Measurements from ENCODE around the gene ZNF778.

ZNF778 gene

GRCh38 chr16:89209522-89210044, 7.9 kb upstream of the ZNF778 start:
- no peaks in the 10 kb centered on the region for H3K9me3 ChIP-seq (ENCODE audit: insufficient read depth, low read depth, low read length)
- no peaks in the 10 kb centered on the region for H3K79me2 ChIP-seq (ENCODE audit: insufficient read depth, low read length)
- H4K20me1 ChIP-seq (ENCODE audit: insufficient read depth, low read length, poor library complexity, severe bottlenecking), result no peaks in the 10 kb centered on the region
- H3K4me1 ChIP-seq (ENCODE audit: insufficient read depth, low read length, poor library complexity, severe bottlenecking), result no peaks in the 10 kb centered on the region
- no peaks in the 10 kb centered on the region for H3K9me2 ChIP-seq (replicated peaks; ENCODE audit: low read depth, low read length)
- no peak overlapping the region for H3K9ac ChIP-seq (ENCODE audit: low read depth, low read length, poor library complexity, severe bottlenecking)
- H2AFZ ChIP-seq (ENCODE audit: low read length), result no peak overlapping the region
- no peaks in the 10 kb centered on the region for H3F3A ChIP-seq (ENCODE audit: low read depth)
- H3K27me3 ChIP-seq (ENCODE audit: insufficient read depth, low read length, poor library complexity, severe bottlenecking), result no peaks in the 10 kb centered on the region
- H3K36me3 ChIP-seq (ENCODE audit: insufficient read depth, low read length), result no peaks in the 10 kb centered on the region
- H3K4me3 ChIP-seq (ENCODE audit: low read length, poor library complexity, severe bottlenecking), result no peak overlapping the region
- TF ChIP-seq EZH2phosphoT487 (IDR thresholded peaks at IDR 0.05; ENCODE audit: borderline replicate concordance), result no peak
- TF ChIP-seq, protein P1, sequence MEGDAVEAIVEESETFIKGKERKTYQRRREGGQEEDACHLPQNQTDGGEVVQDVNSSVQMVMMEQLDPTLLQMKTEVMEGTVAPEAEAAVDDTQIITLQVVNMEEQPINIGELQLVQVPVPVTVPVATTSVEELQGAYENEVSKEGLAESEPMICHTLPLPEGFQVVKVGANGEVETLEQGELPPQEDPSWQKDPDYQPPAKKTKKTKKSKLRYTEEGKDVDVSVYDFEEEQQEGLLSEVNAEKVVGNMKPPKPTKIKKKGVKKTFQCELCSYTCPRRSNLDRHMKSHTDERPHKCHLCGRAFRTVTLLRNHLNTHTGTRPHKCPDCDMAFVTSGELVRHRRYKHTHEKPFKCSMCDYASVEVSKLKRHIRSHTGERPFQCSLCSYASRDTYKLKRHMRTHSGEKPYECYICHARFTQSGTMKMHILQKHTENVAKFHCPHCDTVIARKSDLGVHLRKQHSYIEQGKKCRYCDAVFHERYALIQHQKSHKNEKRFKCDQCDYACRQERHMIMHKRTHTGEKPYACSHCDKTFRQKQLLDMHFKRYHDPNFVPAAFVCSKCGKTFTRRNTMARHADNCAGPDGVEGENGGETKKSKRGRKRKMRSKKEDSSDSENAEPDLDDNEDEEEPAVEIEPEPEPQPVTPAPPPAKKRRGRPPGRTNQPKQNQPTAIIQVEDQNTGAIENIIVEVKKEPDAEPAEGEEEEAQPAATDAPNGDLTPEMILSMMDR (conservative IDR thresholded peaks at IDR 0.05; ENCODE audit: low read length), result no peak
- no peak overlapping the region for H3K4me2 ChIP-seq (ENCODE audit: low read depth, low read length, poor library complexity, severe bottlenecking)

DNA sequence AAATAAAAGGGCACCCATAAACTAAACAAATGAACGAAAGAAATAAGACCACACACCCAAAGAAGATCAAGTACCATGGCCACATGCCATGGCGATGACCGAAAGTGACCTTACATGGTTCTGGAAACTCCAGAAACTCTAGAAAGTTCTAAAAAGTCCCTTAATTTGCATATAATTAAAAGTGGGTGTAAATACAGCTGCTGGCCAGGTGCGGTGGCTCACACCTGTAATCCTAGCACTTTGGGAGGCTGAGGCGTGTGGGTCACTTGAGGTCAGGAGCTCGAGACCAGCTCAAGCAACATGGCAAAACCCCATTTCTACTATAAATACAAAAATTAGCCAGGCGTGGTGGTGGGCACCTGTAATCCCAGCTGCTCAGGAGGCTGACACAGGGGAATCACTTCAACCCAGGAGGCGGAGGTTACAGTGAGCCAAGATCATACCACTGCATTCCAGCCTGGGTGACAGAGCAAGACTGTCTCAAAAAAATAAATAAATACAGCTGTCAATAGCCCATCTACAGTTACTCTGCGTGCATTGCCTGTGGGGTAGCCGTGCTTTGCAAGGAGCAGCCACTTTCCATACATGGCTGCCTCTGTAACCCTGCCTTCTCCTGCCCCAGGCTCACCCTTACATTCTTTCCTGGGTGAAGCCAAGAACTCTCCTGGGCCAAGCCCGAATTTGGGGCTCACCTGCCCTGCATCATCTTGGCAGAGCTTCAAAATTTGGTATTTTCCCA, 7.2 kb upstream of the ZNF778 start:
- Histone ChIP-seq H3K9ac (ENCODE audit: low read depth, low read length, poor library complexity, severe bottlenecking) (no peak overlapping the region), H4K20me1 (ENCODE audit: insufficient read depth, low read length, poor library complexity, severe bottlenecking) (no peaks in the 10 kb centered on the region), H3F3A (ENCODE audit: low read depth) (no peaks in the 10 kb centered on the region), H2AFZ (ENCODE audit: low read length) (no peak overlapping the region), H3K4me3 (ENCODE audit: low read length, poor library complexity, severe bottlenecking) (no peak overlapping the region), H3K27me3 (ENCODE audit: insufficient read depth, low read length, poor library complexity, severe bottlenecking) (no peaks in the 10 kb centered on the region), H3K9me2 (replicated peaks; ENCODE audit: low read depth, low read length) (no peaks in the 10 kb centered on the region), H3K36me3 (ENCODE audit: insufficient read depth, low read length) (no peaks in the 10 kb centered on the region), H3K4me1 (ENCODE audit: insufficient read depth, low read length, poor library complexity, severe bottlenecking) (no peaks in the 10 kb centered on the region), H3K4me2 (ENCODE audit: low read depth, low read length, poor library complexity, severe bottlenecking) (no peak overlapping the region), H3K79me2 (ENCODE audit: insufficient read depth, low read length) (no peaks in the 10 kb centered on the region), H3K9me3 (ENCODE audit: insufficient read depth, low read depth, low read length) (no peaks in the 10 kb centered on the region)
- TF ChIP-seq EZH2phosphoT487 (IDR thresholded peaks at IDR 0.05; ENCODE audit: borderline replicate concordance), result no peak
- TF ChIP-seq, protein P1 (conservative IDR thresholded peaks at IDR 0.05; ENCODE audit: low read length), result no peak

GRCh38 chr16:89210904-89211515, 6.5 kb upstream of the ZNF778 start:
- Histone ChIP-seq H3K79me2 (ENCODE audit: insufficient read depth, low read length) (no peaks in the 10 kb centered on the region), H3K4me1 (ENCODE audit: insufficient read depth, low read length, poor library complexity, severe bottlenecking) (no peaks in the 10 kb centered on the region), H3K9me3 (ENCODE audit: insufficient read depth, low read depth, low read length) (no peaks in the 10 kb centered on the region), H3K36me3 (ENCODE audit: insufficient read depth, low read length) (no peaks in the 10 kb centered on the region), H4K20me1 (ENCODE audit: insufficient read depth, low read length, poor library complexity, severe bottlenecking) (no peaks in the 10 kb centered on the region), H3K9me2 (replicated peaks; ENCODE audit: low read depth, low read length) (no peaks in the 10 kb centered on the region), H3K4me3 (ENCODE audit: low read length, poor library complexity, severe bottlenecking) (no peak overlapping the region), H3K27me3 (ENCODE audit: insufficient read depth, low read length, poor library complexity, severe bottlenecking) (no peaks in the 10 kb centered on the region), H3K9ac (ENCODE audit: low read depth, low read length, poor library complexity, severe bottlenecking) (no peak overlapping the region), H2AFZ (ENCODE audit: low read length) (no peak overlapping the region), H3K4me2 (ENCODE audit: low read depth, low read length, poor library complexity, severe bottlenecking) (no peak overlapping the region), H3F3A (ENCODE audit: low read depth) (no peaks in the 10 kb centered on the region)
- TF ChIP-seq EZH2phosphoT487 (IDR thresholded peaks at IDR 0.05; ENCODE audit: borderline replicate concordance), result no peak
- TF ChIP-seq, protein P1 (conservative IDR thresholded peaks at IDR 0.05; ENCODE audit: low read length), result no peak
